Mesendoderm (in vitro differentiated cells): ENCODE results near the gene MARK2.
A peak's percentile ranks its signal among the peaks of the same experiment; 100 is the strongest.
"Not testable (repeated sequence)": the region's sequence is repeated elsewhere in the genome, so short reads cannot be mapped to it uniquely, and the experiment has no call there.

Source experiments
- DNase-seq: peaks from one replicate; pipeline ENCODE4 v3.0.0; 2013
- H2AK5ac ChIP-seq: 2 replicates; pipeline ENCODE4 v1.6.1; 2013; ENCODE audit warnings: low read length, inconsistent platforms
- H2BK120ac ChIP-seq: 2 replicates; pipeline ENCODE4 v1.6.1; 2013; ENCODE audit warnings: low read depth, mild to moderate bottlenecking, low read length, moderate library complexity, mixed read lengths
- H2BK15ac ChIP-seq: replicated peaks from 2 replicates; pipeline ENCODE4 v1.6.1; 2013; ENCODE audit warnings: low read depth, mild to moderate bottlenecking, moderate library complexity
- H2BK5ac ChIP-seq: 2 replicates; pipeline ENCODE4 v1.6.1; 2013; ENCODE audit warnings: low read length, inconsistent platforms
- H3K18ac ChIP-seq: 2 replicates; pipeline ENCODE4 v1.6.1; 2013; ENCODE audit warnings: mild to moderate bottlenecking, low read length, mixed read lengths
- H3K23ac ChIP-seq: one replicate; pipeline ENCODE4 v1.6.1; 2013; ENCODE audit warnings: low read length
- H3K27ac ChIP-seq: 2 replicates; pipeline ENCODE4 v1.5.1; 2013; ENCODE audit warnings: low read depth, mild to moderate bottlenecking, inconsistent platforms, low read length, moderate library complexity
- H3K27me3 ChIP-seq: 2 replicates; pipeline ENCODE4 v1.6.1; 2013; ENCODE audit warnings: low read length, control low read depth, mild to moderate bottlenecking, inconsistent platforms; ENCODE audit not compliant: insufficient read depth, poor library complexity
- H3K36me3 ChIP-seq: 2 replicates; pipeline ENCODE4 v1.6.1; 2013; ENCODE audit warnings: low read length, inconsistent platforms; ENCODE audit not compliant: control insufficient read depth, insufficient read depth
- H3K4ac ChIP-seq: one replicate; pipeline ENCODE4 v1.6.1; 2013; ENCODE audit warnings: low read depth, mild to moderate bottlenecking, low read length, moderate library complexity
- H3K4me1 ChIP-seq: 2 replicates; pipeline ENCODE4 v1.6.1; 2013; ENCODE audit warnings: low read depth, low read length, inconsistent platforms; ENCODE audit not compliant: control insufficient read depth
- H3K4me2 ChIP-seq: 2 replicates; pipeline ENCODE4 v1.6.1; 2013; ENCODE audit warnings: low read length
- H3K4me3 ChIP-seq: 2 replicates; pipeline ENCODE4 v1.5.1; 2013; ENCODE audit warnings: mild to moderate bottlenecking, low read length
- H3K56ac ChIP-seq: one replicate; pipeline ENCODE4 v1.6.1; 2013; ENCODE audit warnings: low read length
- H3K79me1 ChIP-seq: 2 replicates; pipeline ENCODE4 v1.6.1; 2013; ENCODE audit warnings: low read length, inconsistent platforms
- H3K79me2 ChIP-seq: 2 replicates; pipeline ENCODE4 v1.6.1; 2013; ENCODE audit warnings: mild to moderate bottlenecking, low read length; ENCODE audit not compliant: control insufficient read depth, insufficient read depth
- H3K9ac ChIP-seq: 2 replicates; pipeline ENCODE4 v1.6.1; 2013; ENCODE audit warnings: low read length, inconsistent platforms
- H4K5ac ChIP-seq: one replicate; pipeline ENCODE4 v1.6.1; 2013; ENCODE audit warnings: low read length
- H4K8ac ChIP-seq: one replicate; pipeline ENCODE4 v1.6.1; 2013; ENCODE audit warnings: low read depth, mild to moderate bottlenecking, control low read depth, low read length, moderate library complexity
- WGBS: extraction: QIAGEN DNeasy Blood & Tissue Kit; methylation state at CpG from one replicate; pipeline ENCODE4 v1.1.7; 2013; ENCODE audit warnings: low lambda C conversion rate, missing lambda C conversion rate; ENCODE audit not compliant: insufficient coverage; ENCODE audit errors: extremely low coverage; 5-methylcytosine and 5-hydroxymethylcytosine counted together

MARK2 gene

GRCh38 chr11:63802637-63803414 is 36.1 kb upstream of the MARK2 start:
- peak; percentile 81 for DNase-seq

GRCh38 chr11:63804259-63804658 is 34.7 kb upstream of the MARK2 start:
- H3K9ac ChIP-seq = no peak overlapping the region
- H2AK5ac ChIP-seq = no peak overlapping the region
- no peak overlapping the region for H3K27ac ChIP-seq
- H4K5ac ChIP-seq = no peak overlapping the region
- no peak overlapping the region for H2BK15ac ChIP-seq
- no peak overlapping the region for H2BK120ac ChIP-seq
- H3K23ac ChIP-seq = no peak overlapping the region
- H3K56ac ChIP-seq = no peak overlapping the region
- H3K4me2 ChIP-seq = no peak overlapping the region
- H2BK5ac ChIP-seq = no peak overlapping the region
- no peaks in the 10 kb centered on the region for H3K79me2 ChIP-seq
- H3K18ac ChIP-seq = no peak overlapping the region
- H3K79me1 ChIP-seq = no peaks in the 10 kb centered on the region
- H4K8ac ChIP-seq = no peak overlapping the region
- WGBS = no CpG with 5 or more reads among the region's 6 CpGs
- H3K36me3 ChIP-seq = no peaks in the 10 kb centered on the region
- H3K4ac ChIP-seq = no peak overlapping the region
- H3K4me3 ChIP-seq = no peak overlapping the region
- no peak for DNase-seq
- no peaks in the 10 kb centered on the region for H3K4me1 ChIP-seq
- no peaks in the 10 kb centered on the region for H3K27me3 ChIP-seq

More at GRCh38 chr11:63802637-63803414, 36.1 kb upstream of the MARK2 start:
- Histone ChIP-seq H2BK120ac (no peak overlapping the region), H3K4me1 (no peaks in the 10 kb centered on the region), H4K5ac (no peak overlapping the region), H2BK5ac (no peak overlapping the region), H2AK5ac (no peak overlapping the region), H2BK15ac (no peak overlapping the region), H3K36me3 (no peaks in the 10 kb centered on the region), H3K27me3 (no peaks in the 10 kb centered on the region), H3K79me2 (no peaks in the 10 kb centered on the region), H3K4me2 (no peak overlapping the region), H3K56ac (no peak overlapping the region), H3K18ac (no peak overlapping the region), H4K8ac (no peak overlapping the region), H3K4me3 (no peak overlapping the region), H3K79me1 (no peaks in the 10 kb centered on the region), H3K9ac (no peak overlapping the region), H3K4ac (no peak overlapping the region), H3K23ac (no peak overlapping the region), H3K27ac (no peak overlapping the region)
- WGBS = no CpG with 5 or more reads among the region's 10 CpGs

- Histone ChIP-seq H3K23ac (no peak overlapping the region), H3K27ac (no peak overlapping the region), H2BK120ac (no peak overlapping the region), H4K5ac (no peak overlapping the region), H3K36me3 (no peaks in the 10 kb centered on the region), H3K79me1 (no peaks in the 10 kb centered on the region), H3K79me2 (no peaks in the 10 kb centered on the region), H3K4me1 (no peaks in the 10 kb centered on the region), H3K56ac (no peak overlapping the region), H3K18ac (no peak overlapping the region), H3K4me2 (no peak overlapping the region), H2BK15ac (no peak overlapping the region), H2BK5ac (no peak overlapping the region), H3K27me3 (no peaks in the 10 kb centered on the region), H2AK5ac (no peak overlapping the region), H3K9ac (no peak overlapping the region), H3K4ac (no peak overlapping the region), H4K8ac (no peak overlapping the region), H3K4me3 (no peak overlapping the region)
- peak; percentile 76 for DNase-seq
- no CpG with 5 or more reads among the region's 9 CpGs for WGBS
These were observed 33.0 kb upstream of the MARK2 start for GRCh38 chr11:63805844-63806415.

- not testable (repeated sequence) for H3K9ac ChIP-seq, H2BK5ac ChIP-seq, H3K56ac ChIP-seq, H2BK15ac ChIP-seq, H3K79me1 ChIP-seq, H3K4me3 ChIP-seq, H2AK5ac ChIP-seq, H3K4ac ChIP-seq, DNase-seq, H3K27me3 ChIP-seq, H4K5ac ChIP-seq, H4K8ac ChIP-seq, H3K36me3 ChIP-seq, H2BK120ac ChIP-seq, H3K18ac ChIP-seq, H3K23ac ChIP-seq, H3K4me2 ChIP-seq, H3K27ac ChIP-seq
- peaks cover 19% of the 10 kb centered on the region for H3K79me2 ChIP-seq
- peaks cover 13% of the 10 kb centered on the region for H3K4me1 ChIP-seq
- WGBS = no CpG with 5 or more reads among the region's 11 CpGs
These were observed 28.5 kb upstream of the MARK2 start for GRCh38 chr11:63810383-63810782.

- Histone ChIP-seq H3K27ac (no peak overlapping the region), H2BK5ac (no peak overlapping the region), H4K8ac (no peak overlapping the region), H3K36me3 (peaks cover 7% of the 10 kb centered on the region), H3K18ac (no peak overlapping the region), H4K5ac (no peak overlapping the region), H3K4ac (no peak overlapping the region), H3K4me1 (peaks cover 14% of the 10 kb centered on the region), H3K9ac (no peak overlapping the region), H3K56ac (no peak overlapping the region), H3K23ac (no peak overlapping the region), H2BK120ac (no peak overlapping the region), H3K79me2 (peaks cover 30% of the 10 kb centered on the region), H2AK5ac (no peak overlapping the region), H2BK15ac (no peak overlapping the region), H3K4me3 (no peak overlapping the region), H3K79me1 (peaks cover 18% of the 10 kb centered on the region), H3K4me2 (no peak overlapping the region), H3K27me3 (no peaks in the 10 kb centered on the region)
- peak; percentile 11 for DNase-seq
- no CpG with 5 or more reads among the region's 3 CpGs for WGBS
These were observed 27.4 kb upstream of the MARK2 start for GRCh38 chr11:63811522-63811921.
